CD4-positive, alpha-beta T cell treated with Interleukin-4 for 4 hours (primary cell): ENCODE measurements around the gene TNFRSF14.
"Not testable (repeated sequence)": the region's sequence is repeated elsewhere in the genome, so short reads cannot be mapped to it uniquely, and the experiment has no call there.

Source experiments
- DNase-seq: peaks from one replicate; pipeline ENCODE4 v3.0.0-alpha.2; 2020

The TNFRSF14 gene

GRCh38 chr1:2569060-2569459, 12.9 kb downstream of the TNFRSF14 start:
- DNase-seq = no peak

- not testable (repeated sequence) for DNase-seq
Observed at GRCh38 chr1:2569703-2570102, 13.5 kb downstream of the TNFRSF14 start.

GRCh38 chr1:2570332-2570731, 14.2 kb downstream of the TNFRSF14 start:
- DNase-seq = no peak

- DNase-seq = no peak
Observed at GRCh38 chr1:2571348-2571747, 15.2 kb downstream of the TNFRSF14 start.

- DNase-seq = no peak
Observed at GRCh38 chr1:2573250-2573920, 17.2 kb downstream of the TNFRSF14 start.

- DNase-seq = no peak
Observed at GRCh38 chr1:2574350-2574749, 18.2 kb downstream of the TNFRSF14 start.

- no peak for DNase-seq
Observed at GRCh38 chr1:2575801-2576663, 19.9 kb downstream of the TNFRSF14 start.

GRCh38 chr1:2577565-2578075, 21.4 kb downstream of the TNFRSF14 start:
- DNase-seq = peak; percentile 39

GRCh38 chr1:2578758-2579118, 22.6 kb downstream of the TNFRSF14 start:
- peak; percentile 9 for DNase-seq

GRCh38 chr1:2580691-2581090, 24.5 kb downstream of the TNFRSF14 start:
- DNase-seq = no peak

- no peak for DNase-seq
Observed at GRCh38 chr1:2582391-2582790, 26.2 kb downstream of the TNFRSF14 start.

GRCh38 chr1:2583331-2583791, 27.2 kb downstream of the TNFRSF14 start:
- peak; percentile 15 for DNase-seq

- DNase-seq = peak; percentile 77
Observed at GRCh38 chr1:2583871-2584351, 27.7 kb downstream of the TNFRSF14 start.

GRCh38 chr1:2584686-2585317, 28.6 kb downstream of the TNFRSF14 start:
- no peak for DNase-seq

GRCh38 chr1:2585318-2586092, 29.3 kb downstream of the TNFRSF14 start:
- peak; percentile 81 for DNase-seq

GRCh38 chr1:2586154-2587070, 30.2 kb downstream of the TNFRSF14 start, which contains the start of gene PRXL2B:
Gene PRXL2B (plus strand): TSS chr1:2586777. CDS start chr1:2586886, 109 bp downstream.
- DNase-seq = peak; percentile 97

- no peak for DNase-seq
Observed at GRCh38 chr1:2587071-2587859, 31.1 kb downstream of the TNFRSF14 start.

- no peak for DNase-seq
Observed at GRCh38 chr1:2587860-2588571, 31.8 kb downstream of the TNFRSF14 start.

GRCh38 chr1:2588661-2589430, 32.7 kb downstream of the TNFRSF14 start:
- no peak for DNase-seq
